Chondrocyte (in vitro differentiated cells): Measurements from ENCODE around the gene ARL5A. TPM values are rescaled to one million over a fixed set of nuclear protein-coding genes. Genes with fewer than 3 reads are reported as not detected.

Experiments
- DNase-seq: peaks from one replicate; pipeline ENCODE4 v3.0.0; 2021; ENCODE audit warnings: mixed read lengths, low spot score
- H3K27ac Mint-ChIP-seq: one replicate; pipeline ENCODE4 v1.8.0; 2021; ENCODE audit warnings: mild to moderate bottlenecking, moderate library complexity, mixed read lengths; ENCODE audit not compliant: unreplicated experiment
- H3K27me3 Mint-ChIP-seq: 2 replicates; pipeline ENCODE4 v1.8.0; 2021; ENCODE audit warnings: low read depth, mixed read lengths
- H3K36me3 Mint-ChIP-seq: 2 replicates; pipeline ENCODE4 v1.8.0; 2021; ENCODE audit warnings: low read depth, mixed read lengths
- H3K4me1 Mint-ChIP-seq: 2 replicates; pipeline ENCODE4 v1.8.0; 2021; ENCODE audit warnings: low read depth, mild to moderate bottlenecking, mixed read lengths
- H3K4me3 Mint-ChIP-seq: one replicate; pipeline ENCODE4 v1.8.0; 2021; ENCODE audit warnings: mild to moderate bottlenecking, moderate library complexity, mixed read lengths; ENCODE audit not compliant: unreplicated experiment
- H3K9me3 Mint-ChIP-seq: 2 replicates; pipeline ENCODE4 v1.8.0; 2021; ENCODE audit warnings: low read depth, mixed read lengths
- CTCF ChIP-seq: fragments of 200-600 bp; sonication (generic); IDR thresholded peaks from 2 replicates; pipeline ENCODE4 v1.5.0; 2021; ENCODE audit warnings: antibody characterized with exemption, mild to moderate bottlenecking, moderate library complexity
- total RNA-seq: library from RNA; stranded (reverse); gene quantifications from 3 replicates; pipeline ENCODE4 v1.2.1, GENCODE V29; 2021

ARL5A gene
- total RNA-seq, 1 donor from 2014 or later, result 39.8 TPM

GRCh38 chr2:151791545-151791944 is 36.7 kb downstream of the ARL5A start:
- DNase-seq, result no peak
- Mint-ChIP-seq H3K4me3 (no peak overlapping the region), H3K27me3 (no peaks in the 10 kb centered on the region), H3K36me3 (peaks cover 10% of the 10 kb centered on the region), H3K9me3 (peaks cover 3% of the 10 kb centered on the region), H3K27ac (no peak overlapping the region), H3K4me1 (peaks cover 11% of the 10 kb centered on the region)
- no peak for TF ChIP-seq CTCF

- DNase-seq, result no peak
These were observed 37.5 kb downstream of the ARL5A start for GRCh38 chr2:151790689-151791088.

GRCh38 chr2:151789055-151789834 is 39.0 kb downstream of the ARL5A start:
- H3K36me3 Mint-ChIP-seq, result peaks cover 21% of the 10 kb centered on the region
- peaks cover 3% of the 10 kb centered on the region for H3K9me3 Mint-ChIP-seq
- H3K4me3 Mint-ChIP-seq, result no peak overlapping the region
- no peaks in the 10 kb centered on the region for H3K4me1 Mint-ChIP-seq
- no peak overlapping the region for H3K27ac Mint-ChIP-seq
- no peak for TF ChIP-seq CTCF
- no peaks in the 10 kb centered on the region for H3K27me3 Mint-ChIP-seq
- DNase-seq, result no peak

More at GRCh38 chr2:151790689-151791088, 37.5 kb downstream of the ARL5A start:
- peaks cover 3% of the 10 kb centered on the region for H3K9me3 Mint-ChIP-seq
- H3K27ac Mint-ChIP-seq, result no peak overlapping the region
- peaks cover 10% of the 10 kb centered on the region for H3K36me3 Mint-ChIP-seq
- H3K27me3 Mint-ChIP-seq, result no peaks in the 10 kb centered on the region
- peaks cover 4% of the 10 kb centered on the region for H3K4me1 Mint-ChIP-seq
- H3K4me3 Mint-ChIP-seq, result no peak overlapping the region
- no peak for TF ChIP-seq CTCF

- no peak overlapping the region for H3K4me3 Mint-ChIP-seq
- H3K27me3 Mint-ChIP-seq, result no peaks in the 10 kb centered on the region
- H3K27ac Mint-ChIP-seq, result no peak overlapping the region
- DNase-seq, result no peak
- H3K9me3 Mint-ChIP-seq, result no peaks in the 10 kb centered on the region
- H3K4me1 Mint-ChIP-seq, result no peaks in the 10 kb centered on the region
- H3K36me3 Mint-ChIP-seq, result peaks cover 28% of the 10 kb centered on the region
- no peak for TF ChIP-seq CTCF
These were observed 41.7 kb downstream of the ARL5A start for GRCh38 chr2:151786483-151786882.

GRCh38 chr2:151786077-151786476 is 42.1 kb downstream of the ARL5A start:
- no peaks in the 10 kb centered on the region for H3K27me3 Mint-ChIP-seq
- no peaks in the 10 kb centered on the region for H3K9me3 Mint-ChIP-seq
- no peaks in the 10 kb centered on the region for H3K4me1 Mint-ChIP-seq
- no peak overlapping the region for H3K27ac Mint-ChIP-seq
- TF ChIP-seq CTCF, result no peak
- no peak for DNase-seq
- no peak overlapping the region for H3K4me3 Mint-ChIP-seq
- peaks cover 29% of the 10 kb centered on the region for H3K36me3 Mint-ChIP-seq
